ENCODE data around the gene CPEB4.

CPEB4 gene

DNA sequence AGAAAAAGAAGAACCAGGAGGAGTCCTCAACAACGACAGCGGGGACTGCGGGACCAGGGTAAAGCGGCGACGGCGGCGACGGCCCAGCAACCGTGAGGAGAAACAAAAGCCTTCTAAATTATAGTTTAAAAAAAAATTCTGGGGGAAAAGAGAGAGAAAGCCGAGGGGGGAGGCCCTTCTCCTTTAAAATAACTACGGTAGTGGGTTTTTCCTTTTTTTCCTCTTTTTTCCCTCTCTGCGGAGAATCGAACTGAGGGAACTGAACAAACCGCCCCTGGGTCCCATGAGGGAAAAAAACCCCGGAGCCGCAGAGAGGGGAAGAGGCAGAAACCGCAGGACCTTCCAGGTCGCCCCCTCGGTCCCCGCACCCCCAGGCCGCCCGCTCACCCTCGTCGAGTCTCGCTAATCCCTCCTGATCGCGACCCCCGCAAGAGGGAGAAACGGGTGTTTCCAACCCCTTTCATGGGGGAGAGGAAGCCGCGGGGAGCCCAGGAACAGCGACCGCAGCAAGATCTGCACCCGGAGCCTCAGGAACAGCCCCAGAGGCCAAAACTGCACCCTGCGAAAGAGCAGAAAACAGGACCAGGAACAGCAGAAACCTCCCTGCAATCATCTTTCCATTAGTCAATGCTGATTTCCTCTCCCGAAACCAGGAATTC lies 453 bp downstream of the CPEB4 start:
- Histone ChIP-seq H3K4me1 (ENCODE audit: control insufficient read depth, insufficient read depth, low read length) (peaks cover 10% of the 10 kb centered on the region), H3K36me3 (ENCODE audit: control insufficient read depth in 2 of 2, insufficient read depth in 2 of 2, low read length in 2 of 2) (no peaks in the 10 kb centered on the region), H3K9me3 (ENCODE audit: control insufficient read depth in 2 of 2, low read length in 2 of 2) (no peaks in the 10 kb centered on the region), H3K27me3 (ENCODE audit: control insufficient read depth in 1 of 2, insufficient read depth in 2 of 2, low read length in 2 of 2) (no peaks in the 10 kb centered on the region), H3K27ac (ENCODE audit: low read length) (peak overlapping the region; percentile 82), H3K9ac (ENCODE audit: low read length in 2 of 2) (peak overlapping the region; percentile 80 to 82), H3K4me3 (ENCODE audit: low read length in 2 of 2) (peak overlapping the region; percentile 84 to 90)

DNA sequence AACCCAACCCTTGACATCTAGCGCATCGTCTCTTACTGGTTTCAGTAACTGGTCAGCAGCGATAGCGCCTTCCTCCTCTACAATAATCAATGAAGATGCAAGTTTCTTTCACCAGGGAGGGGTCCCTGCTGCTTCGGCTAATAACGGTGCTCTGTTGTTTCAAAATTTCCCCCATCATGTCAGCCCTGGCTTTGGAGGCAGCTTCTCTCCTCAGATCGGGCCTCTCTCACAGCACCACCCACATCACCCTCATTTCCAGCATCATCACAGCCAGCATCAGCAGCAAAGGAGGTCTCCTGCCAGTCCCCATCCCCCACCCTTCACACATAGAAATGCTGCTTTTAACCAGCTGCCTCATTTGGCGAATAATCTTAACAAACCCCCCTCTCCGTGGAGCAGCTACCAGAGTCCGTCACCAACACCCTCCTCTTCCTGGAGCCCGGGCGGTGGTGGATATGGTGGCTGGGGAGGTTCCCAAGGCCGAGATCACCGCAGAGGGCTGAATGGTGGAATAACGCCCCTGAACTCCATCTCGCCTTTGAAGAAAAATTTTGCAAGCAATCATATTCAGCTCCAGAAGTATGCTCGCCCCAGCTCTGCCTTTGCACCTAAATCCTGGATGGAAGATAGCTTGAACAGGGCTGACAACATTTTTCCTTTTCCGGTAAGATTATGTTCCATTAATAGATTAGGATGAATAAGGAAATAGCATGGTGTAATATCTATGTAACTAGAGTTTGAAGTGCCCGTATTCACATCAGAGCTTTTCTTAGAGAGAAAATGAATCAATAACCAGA lies 2.2 kb downstream of the CPEB4 start:
- H3K9me3 ChIP-seq (ENCODE audit: control insufficient read depth in 2 of 2, low read length in 2 of 2), result no peaks in the 10 kb centered on the region
- no peaks in the 10 kb centered on the region for H3K27me3 ChIP-seq (ENCODE audit: control insufficient read depth in 1 of 2, insufficient read depth in 2 of 2, low read length in 2 of 2)
- H3K4me3 ChIP-seq (ENCODE audit: low read length in 2 of 2), result peak overlapping the region; percentile 65 to 90
- peak overlapping the region; percentile 50 for H3K27ac ChIP-seq (ENCODE audit: low read length)
- H3K4me1 ChIP-seq (ENCODE audit: control insufficient read depth, insufficient read depth, low read length), result peaks cover 10% of the 10 kb centered on the region
- no peaks in the 10 kb centered on the region for H3K36me3 ChIP-seq (ENCODE audit: control insufficient read depth in 2 of 2, insufficient read depth in 2 of 2, low read length in 2 of 2)
- H3K9ac ChIP-seq (ENCODE audit: low read length in 2 of 2), result peak overlapping the region; percentile 21 to 66

DNA sequence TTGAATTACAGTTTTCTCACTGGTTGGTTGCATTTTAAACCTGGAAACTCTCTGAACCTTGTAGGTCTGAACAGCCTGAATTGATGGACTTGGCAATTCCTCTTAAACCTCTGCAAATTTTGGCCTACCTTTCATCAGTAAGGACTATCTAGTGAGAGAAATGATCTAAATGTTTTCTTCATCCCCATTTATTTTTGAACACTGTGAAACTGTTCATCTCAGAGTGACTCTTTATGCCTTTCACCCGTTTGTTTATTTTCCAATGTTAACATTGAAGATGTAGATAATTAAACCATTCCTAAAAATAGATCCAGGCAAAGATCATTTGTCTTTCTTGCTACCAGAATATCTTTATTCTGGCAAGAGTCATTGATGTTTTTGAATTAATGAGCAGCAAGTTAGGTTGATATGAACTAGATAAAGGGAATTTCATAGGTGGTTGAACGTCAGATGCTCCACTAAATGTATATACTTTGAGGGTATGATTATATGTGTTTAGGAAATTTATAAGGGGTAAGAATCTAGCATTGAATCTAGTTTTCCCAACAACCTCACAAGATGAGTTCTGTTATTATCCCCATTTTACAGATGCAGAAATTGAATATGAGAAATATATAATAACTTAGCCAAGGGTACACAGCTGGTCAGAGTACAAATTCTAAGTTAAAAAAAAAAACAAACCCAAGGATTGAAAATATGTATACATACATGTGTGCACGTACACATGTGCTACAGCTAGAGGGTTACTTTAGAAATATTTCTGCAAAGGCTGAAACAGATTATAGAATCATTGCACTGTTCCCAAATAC lies 3.4 kb downstream of the CPEB4 start:
- Histone ChIP-seq H3K9me3 (ENCODE audit: control insufficient read depth in 2 of 2, low read length in 2 of 2) (no peaks in the 10 kb centered on the region), H3K36me3 (ENCODE audit: control insufficient read depth in 2 of 2, insufficient read depth in 2 of 2, low read length in 2 of 2) (no peaks in the 10 kb centered on the region), H3K4me3 (ENCODE audit: low read length in 2 of 2) (peak overlapping the region; percentile 65 to 90), H3K27me3 (ENCODE audit: control insufficient read depth in 1 of 2, insufficient read depth in 2 of 2, low read length in 2 of 2) (no peaks in the 10 kb centered on the region), H3K4me1 (ENCODE audit: control insufficient read depth, insufficient read depth, low read length) (peaks cover 10% of the 10 kb centered on the region), H3K9ac (ENCODE audit: low read length in 2 of 2) (peak overlapping the region; percentile 1 to 7), H3K27ac (ENCODE audit: low read length) (no peak overlapping the region)

DNA sequence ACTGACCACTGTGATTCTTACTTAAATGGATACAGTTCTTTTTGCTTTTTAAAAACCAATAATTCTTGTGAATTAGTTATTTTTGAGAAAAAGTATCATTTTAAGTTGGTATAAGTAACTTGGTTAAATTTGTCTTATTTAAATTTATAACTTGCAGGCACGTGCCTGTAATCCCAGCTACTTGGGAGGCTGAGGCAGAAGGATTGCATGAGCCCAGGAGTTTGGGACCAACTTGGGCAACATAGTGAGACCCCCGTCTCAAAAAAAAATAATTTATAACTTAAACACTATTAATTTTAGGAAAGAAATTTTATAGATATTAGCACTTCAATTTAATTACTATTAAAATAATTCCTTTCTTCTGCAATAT lies 5.0 kb downstream of the CPEB4 start:
- H3K4me1 ChIP-seq (ENCODE audit: control insufficient read depth, insufficient read depth, low read length), result peaks cover 10% of the 10 kb centered on the region
- no peaks in the 10 kb centered on the region for H3K9me3 ChIP-seq (ENCODE audit: control insufficient read depth in 2 of 2, low read length in 2 of 2)
- no peaks in the 10 kb centered on the region for H3K27me3 ChIP-seq (ENCODE audit: control insufficient read depth in 1 of 2, insufficient read depth in 2 of 2, low read length in 2 of 2)
- H3K9ac ChIP-seq (ENCODE audit: low read length in 2 of 2), result peak overlapping the region in 1 of 2 donors; percentile 46
- peak overlapping the region; percentile 65 to 90 for H3K4me3 ChIP-seq (ENCODE audit: low read length in 2 of 2)
- H3K27ac ChIP-seq (ENCODE audit: low read length), result no peak overlapping the region
- no peaks in the 10 kb centered on the region for H3K36me3 ChIP-seq (ENCODE audit: control insufficient read depth in 2 of 2, insufficient read depth in 2 of 2, low read length in 2 of 2)

DNA sequence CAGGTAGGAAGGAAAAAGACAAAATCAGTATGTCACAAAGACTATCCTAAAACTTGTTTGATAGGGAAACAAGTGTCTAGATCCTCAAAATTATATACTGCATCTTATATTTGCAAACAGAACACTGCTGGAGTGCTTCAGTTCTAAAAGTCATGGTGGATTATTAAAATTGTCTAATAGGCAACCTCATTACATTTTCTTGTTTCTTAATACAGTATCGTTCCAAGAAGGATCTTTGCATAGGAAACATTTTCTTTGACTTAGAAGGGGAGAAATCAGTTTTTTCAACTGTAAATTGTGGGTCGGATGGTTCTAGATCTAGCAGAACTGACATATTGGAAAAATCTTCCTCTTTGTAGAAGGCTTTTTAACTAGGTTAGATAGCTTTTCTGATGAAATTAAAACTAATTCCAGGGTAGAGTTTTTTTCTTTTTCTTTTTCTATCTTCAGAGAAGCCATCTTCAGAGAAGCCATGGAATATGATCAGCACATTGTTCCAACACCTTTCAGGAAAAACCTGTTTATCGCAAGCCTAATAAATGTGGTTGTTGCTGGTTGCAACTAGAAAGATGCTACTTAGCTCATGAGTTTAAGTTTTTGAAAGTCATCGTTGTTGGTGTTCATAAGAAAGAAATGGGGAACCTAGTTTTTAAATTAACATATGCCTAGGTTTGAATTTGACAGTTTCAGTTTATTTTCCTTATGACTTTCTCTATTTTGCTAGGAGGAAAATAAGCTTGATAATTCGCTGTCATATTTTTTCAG lies 7.4 kb downstream of the CPEB4 start:
- Histone ChIP-seq H3K27ac (ENCODE audit: low read length) (no peak overlapping the region), H3K9ac (ENCODE audit: low read length in 2 of 2) (no peak overlapping the region), H3K4me3 (ENCODE audit: low read length in 2 of 2) (no peak overlapping the region), H3K4me1 (ENCODE audit: control insufficient read depth, insufficient read depth, low read length) (no peaks in the 10 kb centered on the region), H3K36me3 (ENCODE audit: control insufficient read depth in 2 of 2, insufficient read depth in 2 of 2, low read length in 2 of 2) (no peaks in the 10 kb centered on the region), H3K9me3 (ENCODE audit: control insufficient read depth in 2 of 2, low read length in 2 of 2) (no peaks in the 10 kb centered on the region), H3K27me3 (ENCODE audit: control insufficient read depth in 1 of 2, insufficient read depth in 2 of 2, low read length in 2 of 2) (no peaks in the 10 kb centered on the region)

DNA sequence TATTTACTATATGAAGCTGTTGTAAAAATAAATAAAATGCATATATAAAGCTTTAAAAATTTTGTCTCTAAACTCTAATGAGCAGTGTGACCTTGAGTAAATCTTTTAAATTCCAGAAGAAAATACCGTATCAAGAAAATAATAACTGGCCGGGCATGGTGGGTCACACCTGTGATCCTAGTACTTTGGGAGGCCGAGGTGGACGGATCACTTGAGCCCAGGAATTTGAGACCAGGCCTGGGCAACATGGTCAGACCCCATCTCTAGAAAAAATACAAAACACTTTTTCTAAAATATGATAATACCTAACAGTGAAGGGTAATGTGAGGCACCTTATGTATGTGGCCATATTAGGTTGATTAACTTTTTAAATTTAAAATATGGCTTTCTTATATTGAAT lies 8.5 kb downstream of the CPEB4 start:
- Histone ChIP-seq H3K4me1 (ENCODE audit: control insufficient read depth, insufficient read depth, low read length) (no peaks in the 10 kb centered on the region), H3K27ac (ENCODE audit: low read length) (no peak overlapping the region), H3K9ac (ENCODE audit: low read length in 2 of 2) (no peak overlapping the region), H3K9me3 (ENCODE audit: control insufficient read depth in 2 of 2, low read length in 2 of 2) (no peaks in the 10 kb centered on the region), H3K27me3 (ENCODE audit: control insufficient read depth in 1 of 2, insufficient read depth in 2 of 2, low read length in 2 of 2) (no peaks in the 10 kb centered on the region), H3K36me3 (ENCODE audit: control insufficient read depth in 2 of 2, insufficient read depth in 2 of 2, low read length in 2 of 2) (no peaks in the 10 kb centered on the region), H3K4me3 (ENCODE audit: low read length in 2 of 2) (no peak overlapping the region)

DNA sequence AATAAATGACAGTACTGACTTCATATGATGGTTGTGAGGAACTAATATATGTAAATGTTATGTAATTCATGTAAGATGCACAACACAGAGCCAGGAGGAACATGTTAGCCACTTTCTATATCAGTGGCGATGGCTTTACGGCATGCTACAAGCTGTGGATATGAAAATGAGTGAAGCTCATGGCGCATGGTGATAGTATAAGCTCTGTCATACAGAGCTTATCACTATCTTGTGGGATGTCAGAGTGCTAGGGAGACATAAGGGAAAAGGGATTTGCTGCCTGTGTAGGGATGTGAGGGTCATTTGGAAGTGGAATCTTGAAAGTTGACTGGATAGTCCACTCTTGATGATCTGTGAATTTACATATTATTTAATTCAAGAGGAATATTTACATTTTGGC lies 13.6 kb downstream of the CPEB4 start:
- H3K4me1 ChIP-seq (ENCODE audit: control insufficient read depth, insufficient read depth, low read length), result peaks cover 9% of the 10 kb centered on the region
- no peak overlapping the region for H3K4me3 ChIP-seq (ENCODE audit: low read length in 2 of 2)
- no peak overlapping the region for H3K27ac ChIP-seq (ENCODE audit: low read length)

DNA sequence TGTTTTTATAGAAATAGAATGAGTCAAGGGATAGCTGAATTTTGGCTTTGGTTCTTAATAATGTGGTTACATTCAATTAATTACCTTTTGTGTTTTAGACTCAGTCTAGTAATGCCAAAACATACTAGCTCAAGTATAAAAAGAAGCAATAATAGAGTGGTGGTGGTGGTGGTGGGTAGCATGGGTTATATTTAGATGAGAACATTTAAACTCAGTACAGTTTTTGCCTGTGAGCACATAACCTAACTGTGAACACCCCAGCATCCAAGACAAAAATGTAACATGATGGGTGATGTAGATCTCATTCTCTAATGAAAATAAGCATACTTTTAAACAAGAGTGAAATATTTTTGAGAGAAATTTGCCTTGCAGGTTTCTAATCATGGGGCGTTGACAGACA lies 14.2 kb downstream of the CPEB4 start:
- no peak overlapping the region for H3K27ac ChIP-seq (ENCODE audit: low read length)

More for the DNA sequence above, 13.6 kb downstream of the CPEB4 start:
- Histone ChIP-seq H3K9ac (ENCODE audit: low read length in 2 of 2) (no peak overlapping the region), H3K27me3 (ENCODE audit: control insufficient read depth in 1 of 2, insufficient read depth in 2 of 2, low read length in 2 of 2) (no peaks in the 10 kb centered on the region), H3K36me3 (ENCODE audit: control insufficient read depth in 2 of 2, insufficient read depth in 2 of 2, low read length in 2 of 2) (no peaks in the 10 kb centered on the region), H3K9me3 (ENCODE audit: control insufficient read depth in 2 of 2, low read length in 2 of 2) (no peaks in the 10 kb centered on the region)

DNA sequence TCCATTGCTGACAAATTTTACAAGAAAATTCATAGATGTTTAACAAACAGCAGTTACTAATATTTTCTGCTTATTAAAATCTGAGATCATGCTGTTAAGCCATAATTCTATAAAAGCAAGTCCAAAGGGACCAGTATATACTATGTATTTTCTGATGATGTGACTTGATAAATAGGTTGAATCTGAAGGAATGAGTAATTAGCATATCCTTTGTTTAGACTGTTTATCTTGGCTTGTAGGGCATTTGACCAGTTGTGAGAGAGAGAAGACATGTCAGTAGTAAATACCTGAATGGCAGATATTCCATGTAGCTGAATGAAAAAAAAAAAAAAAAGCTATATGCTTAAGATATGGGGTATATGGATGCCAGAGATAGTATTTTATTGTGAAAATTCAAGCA lies 14.6 kb downstream of the CPEB4 start:
- no peak overlapping the region for H3K9ac ChIP-seq (ENCODE audit: low read length in 2 of 2)
- no peaks in the 10 kb centered on the region for H3K27me3 ChIP-seq (ENCODE audit: control insufficient read depth in 1 of 2, insufficient read depth in 2 of 2, low read length in 2 of 2)
- peaks cover 9% of the 10 kb centered on the region for H3K4me1 ChIP-seq (ENCODE audit: control insufficient read depth, insufficient read depth, low read length)
- H3K27ac ChIP-seq (ENCODE audit: low read length), result no peak overlapping the region
- H3K4me3 ChIP-seq (ENCODE audit: low read length in 2 of 2), result no peak overlapping the region
- H3K36me3 ChIP-seq (ENCODE audit: control insufficient read depth in 2 of 2, insufficient read depth in 2 of 2, low read length in 2 of 2), result no peaks in the 10 kb centered on the region
- no peaks in the 10 kb centered on the region for H3K9me3 ChIP-seq (ENCODE audit: control insufficient read depth in 2 of 2, low read length in 2 of 2)

More for the DNA sequence above, 14.2 kb downstream of the CPEB4 start:
- Histone ChIP-seq H3K36me3 (ENCODE audit: control insufficient read depth in 2 of 2, insufficient read depth in 2 of 2, low read length in 2 of 2) (no peaks in the 10 kb centered on the region), H3K9me3 (ENCODE audit: control insufficient read depth in 2 of 2, low read length in 2 of 2) (no peaks in the 10 kb centered on the region), H3K9ac (ENCODE audit: low read length in 2 of 2) (no peak overlapping the region), H3K27me3 (ENCODE audit: control insufficient read depth in 1 of 2, insufficient read depth in 2 of 2, low read length in 2 of 2) (no peaks in the 10 kb centered on the region), H3K4me3 (ENCODE audit: low read length in 2 of 2) (no peak overlapping the region), H3K4me1 (ENCODE audit: control insufficient read depth, insufficient read depth, low read length) (peaks cover 9% of the 10 kb centered on the region)

DNA sequence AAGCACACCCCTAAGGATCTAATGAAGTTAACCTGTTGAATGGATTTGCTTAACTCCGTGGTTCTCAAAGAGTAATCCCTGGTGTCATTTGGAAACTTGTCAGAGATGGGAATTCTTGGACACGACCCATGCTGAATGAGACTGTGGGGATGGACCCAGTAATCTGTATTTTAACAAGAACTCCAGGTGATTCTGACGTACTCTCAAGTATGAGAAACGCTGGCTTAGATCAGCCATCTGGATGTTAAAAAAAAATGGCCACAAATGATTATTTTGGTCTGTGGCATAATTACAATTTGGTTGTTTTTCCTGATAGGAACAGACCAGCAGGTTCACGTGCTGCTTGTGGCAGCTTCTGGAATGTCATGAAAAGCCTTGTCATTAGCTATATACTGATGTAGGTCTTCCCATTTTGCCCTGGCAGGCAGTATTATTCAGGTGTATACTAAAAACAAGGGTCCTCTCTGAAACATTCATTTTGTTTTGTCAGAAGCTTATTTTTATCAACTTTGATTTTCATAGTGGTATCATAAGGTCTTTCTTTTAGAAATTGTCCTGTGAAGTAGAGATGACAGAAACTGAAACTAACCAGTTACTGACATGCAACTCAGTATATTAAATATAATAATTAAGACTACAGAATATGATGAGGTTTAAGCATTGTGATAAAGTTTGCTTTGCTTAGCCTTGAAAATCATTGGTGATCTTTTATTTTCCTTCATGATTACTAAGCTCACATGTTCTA lies 15.4 kb downstream of the CPEB4 start:
- Histone ChIP-seq H3K9me3 (ENCODE audit: control insufficient read depth in 2 of 2, low read length in 2 of 2) (no peaks in the 10 kb centered on the region), H3K9ac (ENCODE audit: low read length in 2 of 2) (no peak overlapping the region), H3K27me3 (ENCODE audit: control insufficient read depth in 1 of 2, insufficient read depth in 2 of 2, low read length in 2 of 2) (no peaks in the 10 kb centered on the region), H3K4me1 (ENCODE audit: control insufficient read depth, insufficient read depth, low read length) (peaks cover 9% of the 10 kb centered on the region), H3K4me3 (ENCODE audit: low read length in 2 of 2) (no peak overlapping the region), H3K36me3 (ENCODE audit: control insufficient read depth in 2 of 2, insufficient read depth in 2 of 2, low read length in 2 of 2) (no peaks in the 10 kb centered on the region), H3K27ac (ENCODE audit: low read length) (no peak overlapping the region)

Data from stomach smooth muscle (tissue), 2 donors.